GM19328 (cell line): ENCODE results near the gene FAM209B.
"Not testable (repeated sequence)": the region's sequence is repeated elsewhere in the genome, so short reads cannot be mapped to it uniquely, and the experiment has no call there.

ENCODE experiments used
- ATAC-seq: cut with Tn5 transposase; IDR thresholded peaks from one replicate; pipeline ENCODE4 v1.9.1; 2021; ENCODE audit warnings: mild to moderate bottlenecking, moderate library complexity; ENCODE audit not compliant: unreplicated experiment

Gene FAM209B

GRCh38 chr20:56537997-56538396, 5.0 kb downstream of the FAM209B start:
- ATAC-seq, result no peak

- no peak for ATAC-seq
Measured at GRCh38 chr20:56540415-56540814, 7.4 kb downstream of the FAM209B start.

GRCh38 chr20:56542489-56543030, 9.5 kb downstream of the FAM209B start:
- ATAC-seq, result no peak

GRCh38 chr20:56551571-56551970, 18.5 kb downstream of the FAM209B start:
- ATAC-seq, result no peak

DNA sequence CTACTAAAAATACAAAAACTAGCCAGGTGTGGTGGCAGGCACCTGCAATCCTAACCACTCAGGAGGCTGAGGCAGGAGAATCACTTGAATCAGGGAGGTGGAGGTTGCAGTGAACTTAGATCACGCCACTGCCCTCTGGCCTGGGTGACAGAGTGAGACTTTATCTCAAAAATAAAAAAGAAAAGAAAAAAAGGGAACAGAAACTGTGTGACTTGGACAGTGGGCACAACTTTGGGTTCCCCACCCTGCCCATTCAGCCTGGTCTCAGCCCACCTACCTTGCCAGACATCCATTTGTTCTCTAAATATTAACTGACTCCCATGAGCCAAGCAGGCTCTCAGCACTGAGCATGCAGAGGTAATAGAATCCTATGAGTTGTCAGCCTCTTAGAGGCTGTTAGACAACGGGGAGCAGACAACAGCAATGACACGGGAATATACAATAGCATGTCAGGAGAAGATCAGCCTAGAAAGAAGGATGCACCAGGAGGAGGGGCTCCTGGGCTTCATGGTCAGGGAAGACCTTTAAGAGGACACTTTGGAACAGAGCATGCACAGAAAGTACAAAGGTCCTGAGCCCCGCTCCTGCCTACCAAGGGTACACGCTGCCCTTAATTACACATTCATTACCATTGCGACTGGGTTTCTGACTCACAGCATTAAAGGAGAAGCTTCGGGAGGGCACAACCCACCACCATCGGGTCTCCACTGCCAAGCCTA, 20.0 kb downstream of the FAM209B start:
- no peak for ATAC-seq

- ATAC-seq, result peak; percentile 71
Measured at GRCh38 chr20:56554869-56555268, 21.8 kb downstream of the FAM209B start.

DNA sequence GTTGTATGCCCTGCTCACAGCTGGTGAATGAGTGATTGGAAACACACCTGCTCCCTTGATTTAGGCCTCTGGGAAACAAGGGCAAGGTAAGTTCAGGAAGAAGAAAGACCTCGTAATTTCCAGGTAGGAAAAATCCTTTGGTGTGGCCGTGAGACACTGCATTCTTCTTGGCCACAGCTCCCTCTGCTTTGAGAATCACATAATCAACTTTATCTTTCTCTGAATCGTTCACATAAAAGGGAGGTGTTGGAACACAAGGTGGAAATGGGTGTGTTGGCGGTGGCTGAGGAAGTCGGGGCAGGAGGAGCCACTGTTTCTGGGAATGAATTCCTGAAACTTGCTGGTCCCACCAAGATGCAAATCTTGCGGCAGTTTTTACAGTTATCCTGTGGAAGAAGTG, 25.9 kb downstream of the FAM209B start:
- no peak for ATAC-seq

GRCh38 chr20:56564526-56564925, 31.5 kb downstream of the FAM209B start:
- not testable (repeated sequence) for ATAC-seq

DNA sequence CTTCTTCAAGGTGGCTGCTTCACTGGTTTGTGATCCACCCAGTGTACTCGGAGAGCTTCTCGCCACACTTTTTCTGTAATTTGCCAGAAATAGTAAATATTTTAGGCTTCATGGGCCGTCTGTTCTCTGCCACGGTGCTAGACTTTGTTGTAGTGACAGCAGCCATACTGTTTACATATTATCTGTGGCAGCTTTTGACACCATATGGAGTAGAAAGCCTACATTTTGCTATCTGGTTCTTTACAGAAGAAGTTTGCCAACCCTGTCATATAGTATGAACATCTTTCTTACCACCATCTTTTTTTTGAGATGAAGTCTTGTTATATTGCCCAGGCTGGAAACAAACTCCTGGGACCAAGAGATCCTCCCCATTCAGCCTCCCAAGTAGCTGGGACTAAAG, 32.5 kb downstream of the FAM209B start:
- no peak for ATAC-seq

GRCh38 chr20:56566621-56567020, 33.6 kb downstream of the FAM209B start:
- ATAC-seq, result no peak

DNA sequence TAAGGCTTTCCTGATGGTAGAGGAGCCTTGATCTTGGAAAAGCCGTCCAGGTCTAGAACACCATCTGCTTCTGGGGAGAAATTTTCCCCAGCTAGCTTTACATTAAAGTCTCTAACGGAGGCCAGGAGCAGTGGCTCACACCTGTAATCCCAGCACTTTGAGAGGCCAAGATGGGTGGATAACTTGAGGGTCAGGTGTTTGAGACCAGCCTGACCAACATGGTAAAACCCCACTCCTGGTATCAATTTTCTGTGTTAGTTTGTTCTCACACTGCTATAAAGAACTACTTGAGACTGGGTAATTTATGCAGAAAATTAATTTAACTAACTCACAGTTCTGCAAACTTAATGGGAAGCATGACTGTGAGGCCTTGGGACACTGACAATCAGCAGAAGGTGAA, 37.8 kb downstream of the FAM209B start:
- ATAC-seq, result no peak

DNA sequence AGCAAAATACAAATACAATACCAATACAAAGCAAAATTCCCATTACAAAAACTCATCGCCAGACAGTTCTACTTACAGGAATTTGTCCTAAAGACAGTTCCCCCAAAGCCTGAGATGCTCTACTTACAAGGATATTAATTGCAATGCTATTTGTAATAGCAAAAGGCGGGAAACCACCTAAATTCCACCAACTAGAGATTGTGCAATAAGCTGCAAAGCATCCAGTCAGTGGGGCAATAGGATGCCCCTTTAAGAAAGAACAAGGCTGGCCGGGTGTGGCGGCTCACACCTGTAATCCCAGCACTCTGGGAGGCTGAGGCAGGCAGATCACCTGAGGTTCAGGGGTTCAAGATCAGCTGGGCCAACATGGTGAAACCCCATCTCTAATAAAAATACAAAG, 39.1 kb downstream of the FAM209B start:
- ATAC-seq, result no peak

DNA sequence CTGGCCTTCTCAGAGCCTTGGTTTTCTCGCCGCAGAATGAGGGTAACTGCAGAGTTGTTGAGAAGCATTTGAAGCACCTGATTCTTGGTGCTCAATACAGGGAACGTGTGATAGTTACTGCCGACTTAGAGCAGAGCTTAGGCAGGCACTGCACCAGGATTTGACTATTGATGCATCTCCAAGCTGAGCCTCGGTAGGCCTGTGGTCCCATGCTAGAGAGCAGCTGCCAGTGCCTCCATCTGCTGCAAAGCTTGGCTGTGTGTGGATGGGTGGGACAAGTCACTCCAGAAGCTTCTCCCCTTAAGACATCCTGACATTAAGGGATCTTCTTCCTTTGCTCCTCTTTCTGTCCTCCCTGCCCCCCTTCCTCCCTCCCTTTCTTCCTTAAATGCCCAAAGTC, 40.9 kb downstream of the FAM209B start:
- no peak for ATAC-seq

- ATAC-seq, result no peak
Measured at GRCh38 chr20:56574531-56575142, 41.6 kb downstream of the FAM209B start.

- ATAC-seq, result no peak
Measured at GRCh38 chr20:56575157-56575556, 42.1 kb downstream of the FAM209B start.

GRCh38 chr20:56575961-56576360, 42.9 kb downstream of the FAM209B start:
- ATAC-seq, result no peak

DNA sequence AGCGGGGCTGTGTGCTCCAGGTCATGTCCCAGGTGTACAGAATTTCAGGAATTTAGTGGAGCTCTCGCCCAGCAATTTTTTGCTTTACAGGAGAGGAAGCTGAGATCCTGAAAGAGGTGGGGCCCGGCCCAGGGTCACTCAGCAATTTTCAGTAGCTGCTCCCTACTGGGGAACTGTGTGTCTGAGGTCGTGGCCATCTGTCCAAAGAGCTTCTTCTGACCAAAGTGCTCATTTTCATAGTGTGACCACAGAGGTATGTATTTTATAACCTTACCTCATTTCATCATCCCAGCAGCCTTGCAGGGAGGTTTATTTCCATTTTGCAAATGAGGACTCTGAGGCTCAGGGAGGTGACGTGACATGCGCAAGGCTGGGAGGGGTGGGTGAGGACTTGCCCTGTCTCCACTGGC, 46.3 kb downstream of the FAM209B start:
- no peak for ATAC-seq

DNA sequence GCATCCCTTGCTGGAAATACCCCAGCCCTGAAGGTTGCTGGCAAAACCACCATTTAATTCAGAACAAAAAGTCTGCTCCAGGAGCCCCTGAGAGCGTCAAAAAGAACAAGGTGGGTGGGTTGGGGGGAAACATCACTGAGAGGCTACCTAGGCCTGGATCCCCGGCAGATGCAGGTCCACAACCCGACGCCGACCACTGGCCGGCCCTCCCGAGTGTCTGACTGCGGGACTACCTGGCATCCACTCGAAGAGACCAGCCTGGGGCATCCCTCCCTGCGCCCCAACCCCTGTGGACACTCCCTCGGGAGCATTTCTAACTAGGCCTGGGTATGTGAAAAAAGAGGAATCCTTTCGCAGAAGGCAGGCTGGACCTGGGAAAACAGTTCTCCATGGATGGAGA, 47.2 kb downstream of the FAM209B start:
- no peak for ATAC-seq

DNA sequence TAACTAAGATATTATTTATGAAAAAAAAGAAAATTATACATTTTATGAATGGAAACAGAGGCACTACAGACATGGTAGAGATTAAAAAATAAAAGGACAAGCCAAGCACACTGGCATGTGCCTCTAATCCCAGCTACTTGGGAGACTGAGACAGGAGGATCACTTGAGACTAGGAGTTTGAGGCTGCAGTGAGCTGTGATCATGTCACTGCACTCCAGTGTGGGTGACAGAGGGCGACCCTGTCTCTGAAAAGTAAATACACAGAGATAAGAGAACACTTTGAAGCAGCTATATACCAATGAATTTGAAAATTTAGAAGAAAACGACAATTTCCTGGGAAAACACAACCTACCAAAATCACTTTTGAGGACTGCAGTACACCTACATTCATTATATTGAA, 48.7 kb downstream of the FAM209B start:
- ATAC-seq, result no peak

- ATAC-seq, result no peak
Measured at GRCh38 chr20:56582542-56582941, 49.5 kb downstream of the FAM209B start.

DNA sequence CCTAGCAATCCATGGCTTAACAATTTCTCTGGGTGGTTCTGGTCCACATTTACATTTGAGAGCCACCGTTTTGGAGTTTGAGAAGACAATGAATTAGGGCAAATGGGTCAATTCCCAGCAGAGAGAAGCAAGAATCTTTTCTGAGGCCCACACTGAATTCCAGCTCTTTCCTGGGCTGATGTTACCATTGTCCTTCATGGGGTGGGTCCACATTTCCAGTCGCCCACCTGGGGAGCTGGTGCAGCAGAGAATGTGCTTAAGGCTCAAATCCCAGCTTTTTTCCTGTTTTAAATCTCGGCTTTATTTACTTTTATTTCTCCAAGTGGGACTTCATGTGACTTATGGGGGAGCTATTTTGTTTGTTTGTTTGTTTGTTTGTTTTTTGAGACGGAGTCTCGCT, 51.9 kb downstream of the FAM209B start:
- no peak for ATAC-seq
